Spinal cord (tissue), 10 donors: ENCODE measurements around the gene TMEM106B. TPM values are rescaled to one million over a fixed set of nuclear protein-coding genes. Genes with fewer than 3 reads are reported as not detected.

Experiments
- DNase-seq, 6 donors: peaks; one replicate each; pipeline versions ENCODE4 v3.0.0 to v3.0.0-alpha.2; 2013 to 2015; ENCODE audit warnings: low spot score in 6 of 6, low read depth in 4 of 6
- H3K27ac ChIP-seq: one replicate; pipeline ENCODE4 v1.5.1; 2013; ENCODE audit warnings: low read depth, low read length, control low read depth
- H3K27me3 ChIP-seq: one replicate; pipeline ENCODE4 v1.6.1; 2013; ENCODE audit warnings: low read length; ENCODE audit not compliant: control insufficient read depth, insufficient read depth
- H3K36me3 ChIP-seq: one replicate; pipeline ENCODE4 v1.6.1; 2013; ENCODE audit warnings: low read length; ENCODE audit not compliant: control insufficient read depth, insufficient read depth
- H3K4me1 ChIP-seq: one replicate; pipeline ENCODE4 v1.6.1; 2013; ENCODE audit warnings: low read length; ENCODE audit not compliant: control insufficient read depth, insufficient read depth
- H3K4me3 ChIP-seq: one replicate; pipeline ENCODE4 v1.5.1; 2013; ENCODE audit warnings: low read depth, low read length, control low read depth
- H3K9me3 ChIP-seq: one replicate; pipeline ENCODE4 v1.6.1; 2013; ENCODE audit warnings: low read length; ENCODE audit not compliant: control insufficient read depth, insufficient read depth
- WGBS: methylation state at CpG from one replicate; pipeline ENCODE4 v1.1.5; 2013; ENCODE audit warnings: missing lambda C conversion rate; ENCODE audit not compliant: insufficient coverage; 5-methylcytosine and 5-hydroxymethylcytosine counted together
- polyA plus RNA-seq, 2 donors: library from polyadenylated mRNA; unstranded; fragments of 120-200 nt; gene quantifications; one replicate each; pipeline ENCODE4 v1.2.1, GENCODE V29; 2013; ENCODE audit not compliant: insufficient read length in 2 of 2
- total RNA-seq, 2 donors: library from RNA; depleted of rRNA in 1 of 2; stranded (reverse); fragments of 120-200 nt in 1 of 2; fragments of >200 nt in 1 of 2; gene quantifications; one replicate each; pipeline versions ENCODE4 v1.2.3 to v1.2.4, GENCODE V29; 2013 to 2014
- donor health status: healthy.

Gene TMEM106B
- total and polyA plus RNA-seq, 4 donors = 40.9 to 120 (median 72.4) TPM

DNA sequence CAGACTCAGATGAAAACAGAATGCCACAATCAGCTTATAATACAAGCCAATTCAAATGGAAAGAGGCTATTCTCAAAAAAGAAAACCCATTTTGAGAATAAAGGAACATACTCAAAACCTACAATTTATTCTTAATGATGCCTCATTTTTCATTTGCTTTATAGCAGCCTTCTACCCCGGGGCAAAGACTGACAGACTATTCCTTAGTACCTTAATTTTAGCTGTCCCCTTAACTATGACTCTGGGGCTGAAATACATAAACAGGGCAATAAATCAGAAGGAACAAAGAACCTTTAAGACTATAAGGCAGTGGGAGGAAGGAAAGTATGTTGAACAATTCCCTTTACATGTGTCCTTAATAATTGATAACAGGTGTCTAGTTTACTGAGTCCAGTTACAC is 76.8 kb downstream of the TMEM106B start:
- DNase-seq = peak in 1 of 6 donors; percentile 4
- WGBS = no CpG with 5 or more reads among the region's 1 CpG

DNA sequence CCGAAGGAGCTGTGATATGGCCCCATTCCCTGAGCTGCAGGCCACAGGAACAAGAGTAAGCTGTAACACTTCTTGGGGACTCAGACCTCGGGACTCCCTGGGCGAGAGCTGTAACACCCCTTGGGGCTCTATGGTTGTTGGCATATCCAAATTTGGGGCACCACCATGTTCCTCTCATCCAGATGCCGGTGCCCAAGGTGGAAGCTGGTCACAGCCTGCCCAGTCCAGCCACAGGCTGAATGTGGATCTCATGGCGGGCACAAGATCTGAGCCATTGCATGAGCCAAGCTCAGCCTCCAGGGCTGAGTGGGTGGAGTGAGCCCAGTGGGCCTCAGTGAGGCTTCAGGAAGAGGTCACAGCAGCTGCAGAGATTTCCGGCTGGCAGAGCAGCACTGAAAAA is 78.9 kb downstream of the TMEM106B start:
- 85% methylated on average over 6 of the region's 6 CpGs for WGBS

More for the DNA sequence above, 76.8 kb downstream of the TMEM106B start:
- Histone ChIP-seq H3K9me3 (peaks cover 2% of the 10 kb centered on the region), H3K36me3 (no peaks in the 10 kb centered on the region), H3K27me3 (no peaks in the 10 kb centered on the region), H3K4me3 (no peak overlapping the region), H3K27ac (no peak overlapping the region), H3K4me1 (no peaks in the 10 kb centered on the region)

GRCh38 chr7:12290761-12291160 is 79.7 kb downstream of the TMEM106B start:
- no peaks in the 10 kb centered on the region for H3K36me3 ChIP-seq
- no peak overlapping the region for H3K4me3 ChIP-seq
- no peaks in the 10 kb centered on the region for H3K4me1 ChIP-seq
- H3K27me3 ChIP-seq = no peaks in the 10 kb centered on the region
- peaks cover 2% of the 10 kb centered on the region for H3K9me3 ChIP-seq
- no CpG with 5 or more reads among the region's 1 CpG for WGBS
- H3K27ac ChIP-seq = no peak overlapping the region
- no peak for DNase-seq

More for the DNA sequence above, 78.9 kb downstream of the TMEM106B start:
- Histone ChIP-seq H3K4me3 (no peak overlapping the region), H3K36me3 (no peaks in the 10 kb centered on the region), H3K27ac (no peak overlapping the region), H3K4me1 (no peaks in the 10 kb centered on the region), H3K9me3 (peaks cover 2% of the 10 kb centered on the region), H3K27me3 (no peaks in the 10 kb centered on the region)
- DNase-seq = no peak

GRCh38 chr7:12291870-12292269 is 80.8 kb downstream of the TMEM106B start:
- WGBS = 60% methylated on average over 1 of the region's 1 CpG
- no peak overlapping the region for H3K4me3 ChIP-seq
- H3K4me1 ChIP-seq = no peaks in the 10 kb centered on the region
- H3K9me3 ChIP-seq = peaks cover 2% of the 10 kb centered on the region
- H3K27me3 ChIP-seq = no peaks in the 10 kb centered on the region
- no peak overlapping the region for H3K27ac ChIP-seq
- H3K36me3 ChIP-seq = no peaks in the 10 kb centered on the region
- DNase-seq = no peak

Other genes starting within 250 kb of the TMEM106B start
- gene VWDE, start 192.6 kb downstream of the TMEM106B start, total RNA-seq = 1 to 10 TPM; 2.6 to 4.9 TPM
- gene VWDE, start 192.6 kb downstream of the TMEM106B start, polyA plus RNA-seq = 1 to 10 TPM in 1 of 2 donors, under 1 TPM in 1; 0.65 to 1.5 TPM